K562 (cell line): Measurements from ENCODE around the gene NVL. TPM values are rescaled to one million over a fixed set of nuclear protein-coding genes. Genes with fewer than 3 reads are reported as not detected.

ENCODE experiments used
- CBX3 ChIP-seq, 2 experiments: IDR thresholded peaks; 1 replicate in 1 of 2; 2 replicates in 1 of 2; pipeline ENCODE4 v1.6.1; 2012; ENCODE audit warnings: inconsistent platforms in 2 of 2, low read length in 2 of 2, borderline replicate concordance in 1 of 2, control low read depth in 1 of 2
- ETV5 ChIP-seq: sonication (generic); formaldehyde crosslinking; IDR thresholded peaks from 2 replicates; pipeline ENCODE4 v1.4.0; 2020; ENCODE audit warnings: low read depth, mild to moderate bottlenecking, missing genetic modification reagents
- HCFC1 ChIP-seq: IDR thresholded peaks from 2 replicates; pipeline ENCODE4 v1.6.1; 2012; ENCODE audit warnings: low read depth, low read length, improper control_type of control experiment
- NR2F6 ChIP-seq: fragments of 450-650 bp; formaldehyde crosslinking; IDR thresholded peaks from 2 replicates; pipeline ENCODE4 v1.4.0; 2020; ENCODE audit warnings: mild to moderate bottlenecking
- ZNF583 ChIP-seq: fragments of 250-450 bp; sonication (Bioruptor Pico); IDR thresholded peaks from 2 replicates; pipeline ENCODE4 v1.4.0; 2020
- polyA plus RNA-seq, 8 experiments: library from polyadenylated mRNA; depleted of rRNA in 4 of 8; stranded (reverse) in 5 of 8; unstranded in 3 of 8; fragments of >200 nt; fragmentation: Nextera tagmentation in 2 of 8; fragmentation: Illumina TruSeq in 1 of 8; extraction: Ambion mirVana in 2 of 8; extraction: Trizol in 1 of 8; gene quantifications; 2 replicates each; pipeline versions ENCODE4 v1.2.1 to v1.2.3, GENCODE V29; 2011 to 2014; ENCODE audit warnings: inconsistent platforms in 1 of 8, missing spikeins in 1 of 8
- total RNA-seq, 7 experiments: library from RNA; depleted of rRNA in 6 of 7; stranded (reverse); fragments of >200 nt in 6 of 7; fragmentation: Illumina TruSeq in 2 of 7; extraction: Trizol in 2 of 7; gene quantifications; 2 replicates each; pipeline versions ENCODE4 v1.2.1 to v1.2.3, GENCODE V29; 2011 to 2021; ENCODE audit warnings: low replicate concordance in 1 of 7
- TF ChIP-seq, protein P1 (sequence below), 2 experiments: fragments of 450-650 bp in 1 of 2; sonication (generic) in 1 of 2; formaldehyde crosslinking in 1 of 2; IDR thresholded peaks; 2 replicates each; pipeline versions ENCODE4 v1.7.1 to v1.9.0; 2016 to 2022; ENCODE audit warnings: inconsistent platforms in 1 of 2, mild to moderate bottlenecking in 1 of 2, missing genetic modification reagents in 1 of 2
- TF ChIP-seq, protein P2 (sequence below), 3 experiments: fragments of 200-800 bp in 1 of 3; fragments of 250-450 bp in 1 of 3; fragments of 450-650 bp in 1 of 3; sonication (Bioruptor Pico) in 1 of 3; sonication (Bioruptor generic) in 1 of 3; formaldehyde crosslinking in 1 of 3; IDR thresholded peaks; 2 replicates each; pipeline versions ENCODE4 v1.6.1 to v1.8.0; 2016 to 2022; ENCODE audit warnings: mild to moderate bottlenecking in 2 of 3, missing genetic modification characterization in 2 of 3, missing compliant biosample characterization in 1 of 3, moderate library complexity in 1 of 3
- TF ChIP-seq, protein P3 (sequence below), 2 experiments: fragments of 450-650 bp in 1 of 2; sonication (generic) in 1 of 2; formaldehyde crosslinking in 1 of 2; IDR thresholded peaks in 1 of 2; conservative IDR thresholded peaks in 1 of 2; 2 replicates each; pipeline versions ENCODE4 v1.6.1 to v1.8.1; 2016 to 2023; ENCODE audit warnings: mild to moderate bottlenecking in 2 of 2, moderate library complexity in 2 of 2, inconsistent platforms in 1 of 2, missing genetic modification reagents in 1 of 2

The NVL gene
- total and polyA plus RNA-seq, 9 of the 15 experiments (the other 6 are each of a cell fraction or from before 2014, with no cell fraction given) = 32.5 to 86.6 (median 62.9) TPM

DNA sequence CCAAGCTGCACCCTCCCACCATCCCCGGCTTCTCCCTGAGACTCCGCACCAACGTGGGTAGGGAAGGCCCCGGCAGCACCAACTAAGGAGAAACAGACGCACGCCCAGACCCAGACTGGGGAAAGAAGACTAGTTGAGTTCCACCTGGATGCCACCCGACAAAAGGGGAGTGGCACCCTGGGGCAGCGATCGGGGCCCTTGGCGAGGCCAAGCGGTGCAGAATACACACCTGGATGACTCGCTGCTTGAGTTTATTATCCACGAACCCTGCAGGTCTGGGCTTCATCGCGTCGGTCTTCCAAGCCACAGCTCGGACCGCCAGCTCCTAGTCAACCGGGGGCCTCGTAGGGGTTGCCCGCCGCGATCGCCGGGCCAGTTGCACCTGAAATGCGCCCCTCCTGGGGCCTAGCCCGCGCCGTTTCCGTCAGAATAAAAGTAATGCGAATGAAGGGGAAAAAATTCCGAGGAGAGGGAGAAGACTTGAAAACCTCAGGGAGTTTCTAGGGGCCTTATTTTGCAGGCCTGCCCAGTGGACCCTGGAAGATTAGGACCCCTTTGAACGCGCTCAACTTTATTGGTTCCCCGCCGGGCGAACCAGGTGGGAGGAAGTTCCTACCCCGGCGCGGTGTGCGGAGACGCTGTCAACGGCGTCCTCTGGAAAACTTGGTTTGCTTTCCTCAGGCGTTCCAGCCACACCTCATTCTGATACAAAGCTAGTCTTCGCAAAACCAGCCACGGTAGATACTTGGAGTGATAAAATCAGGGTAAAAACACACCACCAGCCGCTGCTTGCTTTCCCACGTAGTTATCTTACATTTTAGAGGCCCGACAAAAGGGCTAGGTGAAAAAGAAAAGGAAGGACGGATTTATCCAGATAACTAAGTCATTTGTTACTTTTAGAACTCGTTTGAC is at the start of gene NVL (continued):
- TF ChIP-seq, protein P1, sequence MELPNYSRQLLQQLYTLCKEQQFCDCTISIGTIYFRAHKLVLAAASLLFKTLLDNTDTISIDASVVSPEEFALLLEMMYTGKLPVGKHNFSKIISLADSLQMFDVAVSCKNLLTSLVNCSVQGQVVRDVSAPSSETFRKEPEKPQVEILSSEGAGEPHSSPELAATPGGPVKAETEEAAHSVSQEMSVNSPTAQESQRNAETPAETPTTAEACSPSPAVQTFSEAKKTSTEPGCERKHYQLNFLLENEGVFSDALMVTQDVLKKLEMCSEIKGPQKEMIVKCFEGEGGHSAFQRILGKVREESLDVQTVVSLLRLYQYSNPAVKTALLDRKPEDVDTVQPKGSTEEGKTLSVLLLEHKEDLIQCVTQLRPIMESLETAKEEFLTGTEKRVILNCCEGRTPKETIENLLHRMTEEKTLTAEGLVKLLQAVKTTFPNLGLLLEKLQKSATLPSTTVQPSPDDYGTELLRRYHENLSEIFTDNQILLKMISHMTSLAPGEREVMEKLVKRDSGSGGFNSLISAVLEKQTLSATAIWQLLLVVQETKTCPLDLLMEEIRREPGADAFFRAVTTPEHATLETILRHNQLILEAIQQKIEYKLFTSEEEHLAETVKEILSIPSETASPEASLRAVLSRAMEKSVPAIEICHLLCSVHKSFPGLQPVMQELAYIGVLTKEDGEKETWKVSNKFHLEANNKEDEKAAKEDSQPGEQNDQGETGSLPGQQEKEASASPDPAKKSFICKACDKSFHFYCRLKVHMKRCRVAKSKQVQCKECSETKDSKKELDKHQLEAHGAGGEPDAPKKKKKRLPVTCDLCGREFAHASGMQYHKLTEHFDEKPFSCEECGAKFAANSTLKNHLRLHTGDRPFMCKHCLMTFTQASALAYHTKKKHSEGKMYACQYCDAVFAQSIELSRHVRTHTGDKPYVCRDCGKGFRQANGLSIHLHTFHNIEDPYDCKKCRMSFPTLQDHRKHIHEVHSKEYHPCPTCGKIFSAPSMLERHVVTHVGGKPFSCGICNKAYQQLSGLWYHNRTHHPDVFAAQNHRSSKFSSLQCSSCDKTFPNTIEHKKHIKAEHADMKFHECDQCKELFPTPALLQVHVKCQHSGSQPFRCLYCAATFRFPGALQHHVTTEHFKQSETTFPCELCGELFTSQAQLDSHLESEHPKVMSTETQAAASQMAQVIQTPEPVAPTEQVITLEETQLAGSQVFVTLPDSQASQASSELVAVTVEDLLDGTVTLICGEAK (IDR thresholded peaks at IDR 0.05) = peak; percentile 100
- TF ChIP-seq, protein P1 (CRISPR knock-in tag; IDR thresholded peaks at IDR 0.05) = peak; percentile 100
- TF ChIP-seq CBX3 (IDR thresholded peaks at IDR 0.05; ENCODE audit: borderline replicate concordance in 1 of 2, low read length in 2 of 2) (peak in 1 of 2 experiments; percentile 95; a peak in 2 of 3 replicates), ETV5 (peak; percentile 62; the same call in 1 of the 2 replicates), ZNF583 (CRISPR knock-in tag) (0 out of 2 replicates have a peak, but pooled peaks have one; percentile 50), HCFC1 (peak; percentile 87), NR2F6 (peak; percentile 60; the same call in 1 of the 2 replicates)
- TF ChIP-seq, protein P2, sequence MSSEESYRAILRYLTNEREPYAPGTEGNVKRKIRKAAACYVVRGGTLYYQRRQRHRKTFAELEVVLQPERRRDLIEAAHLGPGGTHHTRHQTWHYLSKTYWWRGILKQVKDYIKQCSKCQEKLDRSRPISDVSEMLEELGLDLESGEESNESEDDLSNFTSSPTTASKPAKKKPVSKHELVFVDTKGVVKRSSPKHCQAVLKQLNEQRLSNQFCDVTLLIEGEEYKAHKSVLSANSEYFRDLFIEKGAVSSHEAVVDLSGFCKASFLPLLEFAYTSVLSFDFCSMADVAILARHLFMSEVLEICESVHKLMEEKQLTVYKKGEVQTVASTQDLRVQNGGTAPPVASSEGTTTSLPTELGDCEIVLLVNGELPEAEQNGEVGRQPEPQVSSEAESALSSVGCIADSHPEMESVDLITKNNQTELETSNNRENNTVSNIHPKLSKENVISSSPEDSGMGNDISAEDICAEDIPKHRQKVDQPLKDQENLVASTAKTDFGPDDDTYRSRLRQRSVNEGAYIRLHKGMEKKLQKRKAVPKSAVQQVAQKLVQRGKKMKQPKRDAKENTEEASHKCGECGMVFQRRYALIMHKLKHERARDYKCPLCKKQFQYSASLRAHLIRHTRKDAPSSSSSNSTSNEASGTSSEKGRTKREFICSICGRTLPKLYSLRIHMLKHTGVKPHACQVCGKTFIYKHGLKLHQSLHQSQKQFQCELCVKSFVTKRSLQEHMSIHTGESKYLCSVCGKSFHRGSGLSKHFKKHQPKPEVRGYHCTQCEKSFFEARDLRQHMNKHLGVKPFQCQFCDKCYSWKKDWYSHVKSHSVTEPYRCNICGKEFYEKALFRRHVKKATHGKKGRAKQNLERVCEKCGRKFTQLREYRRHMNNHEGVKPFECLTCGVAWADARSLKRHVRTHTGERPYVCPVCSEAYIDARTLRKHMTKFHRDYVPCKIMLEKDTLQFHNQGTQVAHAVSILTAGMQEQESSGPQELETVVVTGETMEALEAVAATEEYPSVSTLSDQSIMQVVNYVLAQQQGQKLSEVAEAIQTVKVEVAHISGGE (CRISPR knock-in tag; IDR thresholded peaks at IDR 0.05) = peak in 2 of 3 experiments; percentile 90 to 99; a peak in 4 of 6 replicates
- TF ChIP-seq, protein P3, sequence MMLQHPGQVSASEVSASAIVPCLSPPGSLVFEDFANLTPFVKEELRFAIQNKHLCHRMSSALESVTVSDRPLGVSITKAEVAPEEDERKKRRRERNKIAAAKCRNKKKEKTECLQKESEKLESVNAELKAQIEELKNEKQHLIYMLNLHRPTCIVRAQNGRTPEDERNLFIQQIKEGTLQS (IDR thresholded peaks at IDR 0.05) = no peak; the same call in 1 of the 2 replicates
- TF ChIP-seq, protein P3 (CRISPR knock-in tag; conservative IDR thresholded peaks at IDR 0.05) = no peak
